ENCODE results near the gene PERCC1.

- TF ChIP-seq CTCF (IDR thresholded peaks at IDR 0.05; ENCODE audit: insufficient read depth, low read depth, low read length) (no peak), EZH2 (IDR thresholded peaks at IDR 0.05; ENCODE audit: insufficient read depth, low read length) (no peak)
Measured at GRCh38 chr16:1403733-1404132, 27.1 kb upstream of the PERCC1 start.

All from astrocyte (in vitro differentiated cells and primary cell).